CD14-positive monocyte (primary cell): ENCODE measurements around the gene NDST1. TPM values are rescaled to one million over a fixed set of nuclear protein-coding genes. Genes with fewer than 3 reads are reported as not detected.

Source experiments
- DNase-seq, 3 donors: peaks; one replicate each; pipeline ENCODE4 v3.0.0-alpha.2; 2011 to 2022
- H2AFZ ChIP-seq: 2 replicates; pipeline ENCODE4 v1.6.0; 2012; ENCODE audit warnings: mild to moderate bottlenecking, low read depth, low read length, inconsistent platforms; ENCODE audit not compliant: insufficient read depth, poor library complexity, severe bottlenecking
- H3K27ac ChIP-seq, 2 donors: 1 replicate in 1 of 2; 2 replicates in 1 of 2; pipeline ENCODE4 v1.5.1; 2012 to 2013; ENCODE audit warnings: low read length in 2 of 2, control low read depth in 1 of 2, inconsistent platforms in 1 of 2, low read depth in 1 of 2, mild to moderate bottlenecking in 1 of 2
- H3K27me3 ChIP-seq, 2 donors: one replicate each; pipeline versions ENCODE4 v1.6.0 to v1.6.1; 2011 to 2013; ENCODE audit warnings: low read length in 2 of 2; ENCODE audit not compliant: control insufficient read depth in 2 of 2, insufficient read depth in 2 of 2
- H3K36me3 ChIP-seq, 2 donors: replicated peaks in 1 of 2; 1 replicate in 1 of 2; 2 replicates in 1 of 2; pipeline versions ENCODE4 v1.5.1 to v1.6.1; 2012 to 2013; ENCODE audit warnings: low read length in 2 of 2, control low read depth in 1 of 2, inconsistent platforms in 1 of 2, mild to moderate bottlenecking in 1 of 2; ENCODE audit not compliant: insufficient read depth in 2 of 2, control insufficient read depth in 1 of 2
- H3K4me1 ChIP-seq, 2 donors: 1 replicate in 1 of 2; 2 replicates in 1 of 2; pipeline versions ENCODE4 v1.5.1 to v1.6.1; 2012 to 2013; ENCODE audit warnings: low read length in 2 of 2, control low read depth in 1 of 2, inconsistent platforms in 1 of 2, mild to moderate bottlenecking in 1 of 2, moderate library complexity in 1 of 2; ENCODE audit not compliant: insufficient read depth in 2 of 2, control insufficient read depth in 1 of 2
- H3K4me2 ChIP-seq: replicated peaks from 2 replicates; pipeline ENCODE3; 2012; ENCODE audit warnings: low read length, moderate library complexity, mild to moderate bottlenecking; ENCODE audit not compliant: poor library complexity, severe bottlenecking; ENCODE audit errors: extremely low read depth
- H3K4me3 ChIP-seq, 3 experiments: fragments of 200-600 bp in 1 of 3; sonication (generic) in 1 of 3; replicated peaks in 1 of 3; 1 replicate in 2 of 3; 2 replicates in 1 of 3; pipeline ENCODE4 v1.5.1; 2011 to 2013; ENCODE audit warnings: low read length in 3 of 3, mild to moderate bottlenecking in 3 of 3, control low read depth in 2 of 3, low read depth in 2 of 3, inconsistent platforms in 1 of 3, moderate library complexity in 1 of 3
- H3K79me2 ChIP-seq: 2 replicates; pipeline ENCODE4 v1.6.0; 2012; ENCODE audit warnings: mild to moderate bottlenecking, control low read depth, inconsistent platforms, low read length, moderate library complexity; ENCODE audit not compliant: insufficient read depth
- H3K9ac ChIP-seq: 2 replicates; pipeline ENCODE4 v1.6.0; 2017; ENCODE audit warnings: low read length, mild to moderate bottlenecking; ENCODE audit not compliant: insufficient read depth, poor library complexity, severe bottlenecking
- H3K9me3 ChIP-seq, 2 donors: replicated peaks in 1 of 2; 1 replicate in 1 of 2; 2 replicates in 1 of 2; pipeline versions ENCODE4 v1.5.1 to v1.6.1; 2012 to 2013; ENCODE audit warnings: low read length in 2 of 2, control low read depth in 1 of 2; ENCODE audit not compliant: control insufficient read depth in 1 of 2, insufficient read depth in 1 of 2
- H4K20me1 ChIP-seq: 2 replicates; pipeline ENCODE4 v1.6.0; 2012; ENCODE audit warnings: mild to moderate bottlenecking, low read length, control low read depth, moderate library complexity; ENCODE audit not compliant: insufficient read depth
- H3K27ac Mint-ChIP-seq, 7 donors: one replicate each; pipeline ENCODE4 v1.8.0; 2020; ENCODE audit warnings: mild to moderate bottlenecking in 7 of 7, mixed read lengths in 7 of 7, moderate library complexity in 6 of 7, inconsistent platforms in 2 of 7
- H3K27me3 Mint-ChIP-seq, 3 donors: one replicate each; pipeline ENCODE4 v1.8.0; 2021 to 2022; ENCODE audit warnings: low read depth in 3 of 3, mild to moderate bottlenecking in 3 of 3, mixed read lengths in 3 of 3, moderate library complexity in 3 of 3, inconsistent platforms in 1 of 3
- H3K36me3 Mint-ChIP-seq, 2 donors: one replicate each; pipeline ENCODE4 v1.8.0; 2020; ENCODE audit warnings: mixed read lengths in 2 of 2, inconsistent platforms in 1 of 2, mild to moderate bottlenecking in 1 of 2
- H3K4me1 Mint-ChIP-seq: one replicate; pipeline ENCODE4 v1.8.0; 2020; ENCODE audit warnings: mild to moderate bottlenecking, mixed read lengths
- H3K4me3 Mint-ChIP-seq, 2 donors: one replicate each; pipeline ENCODE4 v1.8.0; 2020; ENCODE audit warnings: mild to moderate bottlenecking in 2 of 2, mixed read lengths in 2 of 2, moderate library complexity in 1 of 2
- H3K9me3 Mint-ChIP-seq, 7 donors: one replicate each; pipeline ENCODE4 v1.8.0; 2020 to 2022; ENCODE audit warnings: mixed read lengths in 7 of 7, mild to moderate bottlenecking in 6 of 7, moderate library complexity in 6 of 7, inconsistent platforms in 2 of 7
- CTCF ChIP-seq: fragments of 200-600 bp; IDR thresholded peaks from one replicate; pipeline ENCODE4 v1.8.0; 2022; ENCODE audit warnings: antibody characterized with exemption, mild to moderate bottlenecking
- WGBS: methylation state at CpG from one replicate; pipeline ENCODE4 v1.1.5; 2013; ENCODE audit warnings: missing lambda C conversion rate; ENCODE audit not compliant: insufficient coverage; 5-methylcytosine and 5-hydroxymethylcytosine counted together
- intact Hi-C, 2 donors: fragments of 100-400 bp; cut with micrococcal nuclease; formaldehyde crosslinking; loops; one replicate each; pipeline versions ENCODE4 v1.15.0 to v1.15.1; 2023
- polyA plus RNA-seq, 3 donors: library from polyadenylated mRNA; depleted of rRNA in 1 of 3; unstranded in 2 of 3; stranded (reverse) in 1 of 3; fragments of 300-500 nt in 2 of 3; fragments of >200 nt in 1 of 3; fragmentation: Illumina TruSeq in 2 of 3; gene quantifications; 1 replicate in 2 of 3; 2 replicates in 1 of 3; pipeline ENCODE4 v1.2.3, GENCODE V29; 2012 to 2021

The NDST1 gene
- polyA plus RNA-seq, 3 donors: 7.0 to 18.9 (median 7.5) TPM

GRCh38 chr5:150530951-150531588 is 23.1 kb downstream of the NDST1 start:
- no peak overlapping the region for H3K27ac Mint-ChIP-seq
- H3K36me3 ChIP-seq: peaks cover 81 to 94% of the 10 kb centered on the region in 2 donors
- no peak overlapping the region for H2AFZ ChIP-seq
- no peak for TF ChIP-seq CTCF
- H3K4me3 Mint-ChIP-seq: no peak overlapping the region
- H3K9ac ChIP-seq: no peak overlapping the region
- no peak overlapping the region for H3K4me2 ChIP-seq
- DNase-seq: no peak
- H3K27me3 Mint-ChIP-seq: peaks cover 0 to 2% (median 2%) of the 10 kb centered on the region in 3 donors
- WGBS: 100% methylated on average over 4 of the region's 9 CpGs
- peaks cover 0 to 3% (median 0%) of the 10 kb centered on the region in 7 donors for H3K9me3 Mint-ChIP-seq
- peaks cover 69 to 88% of the 10 kb centered on the region in 2 donors for H3K36me3 Mint-ChIP-seq
- no peaks in the 10 kb centered on the region for H3K9me3 ChIP-seq
- peaks cover 9% of the 10 kb centered on the region for H3K79me2 ChIP-seq
- no peak overlapping the region for H3K4me3 ChIP-seq
- intact Hi-C loops: no loop called here
- no peaks in the 10 kb centered on the region for H3K4me1 ChIP-seq
- no peaks in the 10 kb centered on the region for H3K4me1 Mint-ChIP-seq
- peaks cover 66% of the 10 kb centered on the region for H4K20me1 ChIP-seq
- no peak overlapping the region for H3K27ac ChIP-seq
- H3K27me3 ChIP-seq: no peaks in the 10 kb centered on the region

- H3K36me3 ChIP-seq: peaks cover 81 to 94% of the 10 kb centered on the region in 2 donors
- no peaks in the 10 kb centered on the region for H3K9me3 ChIP-seq
- Mint-ChIP-seq H3K36me3 (peaks cover 70 to 90% of the 10 kb centered on the region in 2 donors), H3K9me3 (peaks cover 0 to 3% (median 0%) of the 10 kb centered on the region in 7 donors), H3K4me1 (no peaks in the 10 kb centered on the region), H3K4me3 (no peak overlapping the region), H3K27ac (no peak overlapping the region), H3K27me3 (peaks cover 0 to 2% (median 2%) of the 10 kb centered on the region in 3 donors)
- no peak overlapping the region for H3K4me2 ChIP-seq
- DNase-seq: no peak
- intact Hi-C loops: no loop called here
- 100% methylated on average over 3 of the region's 9 CpGs for WGBS
- H3K27ac ChIP-seq: no peak overlapping the region
- no peak overlapping the region for H3K4me3 ChIP-seq
- H2AFZ ChIP-seq: no peak overlapping the region
- no peak for TF ChIP-seq CTCF
- H4K20me1 ChIP-seq: peaks cover 60% of the 10 kb centered on the region
- no peaks in the 10 kb centered on the region for H3K27me3 ChIP-seq
- H3K79me2 ChIP-seq: peaks cover 2% of the 10 kb centered on the region
- no peak overlapping the region for H3K9ac ChIP-seq
- H3K4me1 ChIP-seq: no peaks in the 10 kb centered on the region
These were observed 23.8 kb downstream of the NDST1 start for GRCh38 chr5:150531686-150532085.
